HG02610 (cell line): Measurements from ENCODE around the gene URAD.

Experiments
- ATAC-seq: cut with Tn5 transposase; IDR thresholded peaks from one replicate; pipeline ENCODE4 v1.9.1; 2021; ENCODE audit warnings: mild to moderate bottlenecking, moderate library complexity; ENCODE audit not compliant: unreplicated experiment

The URAD gene

DNA sequence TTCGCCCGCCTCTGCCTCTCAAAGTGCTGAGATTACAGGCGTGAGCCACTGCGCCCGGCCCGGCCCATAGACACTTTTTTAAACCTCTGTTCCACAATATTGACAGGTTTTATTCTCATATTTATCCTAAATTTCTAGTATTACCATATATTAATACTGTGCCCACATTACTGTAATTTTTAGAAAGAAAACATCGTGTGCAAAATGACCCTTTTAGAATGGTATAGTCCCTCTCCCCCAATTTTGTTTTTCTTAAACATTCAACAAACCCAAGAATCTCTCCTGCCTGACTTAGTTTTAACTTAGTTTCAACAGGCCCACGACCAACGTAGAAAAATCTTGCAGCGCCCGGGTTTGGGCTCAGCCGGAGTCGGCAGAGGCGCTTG is 28.5 kb downstream of the URAD start:
- no peak for ATAC-seq

GRCh38 chr13:27956576-27957300 is 31.8 kb downstream of the URAD start:
- ATAC-seq, result no peak

DNA sequence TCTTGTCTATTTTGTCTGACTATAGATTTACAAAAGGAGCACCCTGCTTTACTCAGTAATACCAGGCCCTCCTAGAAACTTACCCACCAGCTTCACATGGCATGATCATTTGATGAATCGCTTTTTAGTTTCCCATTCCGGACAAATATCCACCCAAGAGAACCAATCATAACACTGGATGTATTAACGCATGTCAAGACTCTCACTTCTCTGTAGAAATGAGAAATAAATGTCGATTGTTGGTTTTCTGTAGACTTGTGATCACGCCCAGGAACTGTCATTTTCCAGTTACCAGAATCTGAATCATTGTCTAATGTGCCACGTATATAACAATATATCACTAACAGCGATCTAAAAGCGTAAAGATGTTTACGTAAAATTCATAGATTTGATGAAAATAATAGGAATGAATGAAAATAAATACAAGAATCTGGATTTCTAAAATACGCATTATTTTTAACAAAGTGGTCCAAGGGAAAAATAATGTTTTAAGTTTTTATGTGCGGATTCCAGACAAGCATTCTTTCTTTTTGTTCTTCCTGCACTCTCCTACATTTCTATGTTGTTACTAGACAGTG is 33.4 kb downstream of the URAD start:
- ATAC-seq, result no peak

- ATAC-seq, result peak; percentile 12
Observed at GRCh38 chr13:27954406-27954851, 34.1 kb downstream of the URAD start.

GRCh38 chr13:27953676-27954405 is 34.7 kb downstream of the URAD start:
- peak; percentile 77 for ATAC-seq

DNA sequence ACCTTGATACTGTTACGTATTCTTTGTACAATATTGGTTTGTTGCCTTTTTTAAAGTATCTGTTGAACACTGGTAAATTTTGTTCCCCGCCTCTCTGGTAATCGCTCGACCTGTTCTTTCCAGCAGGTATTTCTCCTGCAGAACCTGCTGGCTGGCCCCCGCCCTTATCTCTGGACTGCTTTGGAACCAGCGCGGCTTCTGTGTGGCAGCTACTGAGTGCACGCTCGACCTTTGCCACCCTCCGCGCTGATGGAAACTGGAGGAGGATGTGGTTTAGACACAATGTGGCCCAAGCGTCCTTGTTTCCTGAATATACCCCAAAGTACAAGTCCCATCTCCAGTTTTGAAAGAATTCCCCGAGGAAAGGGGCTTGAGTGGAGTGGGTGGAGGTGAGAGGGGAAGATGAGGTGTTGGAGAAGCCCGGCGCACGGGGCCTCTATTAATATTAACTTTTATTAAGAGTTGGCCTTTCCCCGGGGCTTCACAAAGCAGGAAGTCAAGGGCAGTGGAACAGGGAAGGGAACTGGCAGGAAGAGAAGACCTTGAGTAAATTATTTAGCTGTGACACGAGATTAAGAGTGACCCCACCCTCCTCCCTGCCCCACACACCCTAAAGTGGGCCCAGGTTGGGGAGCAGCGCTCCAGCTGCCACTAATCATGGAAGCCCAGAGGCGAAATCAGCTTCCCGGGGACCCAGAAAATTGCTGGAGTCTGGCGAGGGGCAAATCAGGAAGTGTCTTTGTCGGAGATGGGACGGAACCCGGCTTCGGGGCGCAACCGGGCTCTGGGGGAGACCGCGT is 35.4 kb downstream of the URAD start:
- ATAC-seq, result no peak

DNA sequence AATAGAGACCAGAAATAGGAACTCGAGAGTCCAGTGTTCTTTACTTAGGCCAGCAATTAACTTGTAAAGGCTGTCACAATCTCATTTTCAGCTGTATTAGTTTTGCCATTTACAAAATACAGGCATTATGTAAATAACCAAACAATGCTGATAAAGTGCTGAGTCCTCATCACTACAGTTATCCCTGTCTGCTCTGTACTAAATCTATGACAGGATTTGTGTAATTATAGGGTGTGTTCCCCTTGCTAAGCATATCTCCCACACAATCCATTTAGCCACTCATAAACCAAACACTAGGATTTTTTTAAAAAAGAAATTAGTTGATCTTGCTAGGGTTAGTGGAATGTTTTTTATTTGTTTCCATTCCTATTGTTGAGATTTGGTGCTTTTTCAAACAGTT is 45.5 kb downstream of the URAD start:
- ATAC-seq, result no peak

- no peak for ATAC-seq
Observed at GRCh38 chr13:27933580-27934328, 54.7 kb downstream of the URAD start.

- ATAC-seq, result no peak
Observed at GRCh38 chr13:27933118-27933517, 55.4 kb downstream of the URAD start.

GRCh38 chr13:27929868-27930267 is 58.6 kb downstream of the URAD start:
- ATAC-seq, result no peak

GRCh38 chr13:27928805-27929753 is 59.4 kb downstream of the URAD start:
- ATAC-seq, result no peak

GRCh38 chr13:27928353-27928804 is 60.1 kb downstream of the URAD start:
- no peak for ATAC-seq
